Measurements from ENCODE around the gene CDKN1B. TPM values are rescaled to one million over a fixed set of nuclear protein-coding genes. Genes with fewer than 3 reads are reported as not detected.

CDKN1B gene
- total and polyA plus RNA-seq, 2 experiments from 2014 or later, result 9.3 to 27.9 TPM

GRCh38 chr12:12735301-12735700 is 18.1 kb downstream of the CDKN1B start:
- no peak for DNase-seq (ENCODE audit: low spot score)
- H3K27ac ChIP-seq (ENCODE audit: low read depth), result no peak overlapping the region
- Mint-ChIP-seq H3K36me3 (ENCODE audit: low read depth) (no peaks in the 10 kb centered on the region), H3K27me3 (ENCODE audit: insufficient read depth, low read depth, poor library complexity) (peaks cover 3% of the 10 kb centered on the region), H3K4me1 (peaks cover 17% of the 10 kb centered on the region), H3K9me3 (no peaks in the 10 kb centered on the region), H3K4me3 (no peak overlapping the region), H3K27ac (0 out of 2 replicates have a peak overlapping the region, but pooled peaks have one; percentile 16)
- TF ChIP-seq CREB1 (CRISPR knock-in tag; IDR thresholded peaks at IDR 0.05; ENCODE audit: low read depth) (no peak), ZNF114 (CRISPR knock-in tag; IDR thresholded peaks at IDR 0.05) (no peak), ZNF331 (CRISPR knock-in tag; IDR thresholded peaks at IDR 0.05; ENCODE audit: low read depth) (no peak), CTCF (conservative IDR thresholded peaks at IDR 0.05; ENCODE audit: low read depth in 2 of 2) (no peak), ZNF462 (CRISPR knock-in tag; IDR thresholded peaks at IDR 0.05) (no peak), REST (IDR thresholded peaks at IDR 0.05; ENCODE audit: unreplicated experiment) (no peak), STAT1 (IDR thresholded peaks at IDR 0.05; ENCODE audit: unreplicated experiment) (no peak), POLR2AphosphoS5 (IDR thresholded peaks at IDR 0.05; ENCODE audit: low read depth) (no peak), ETS1 (IDR thresholded peaks at IDR 0.05) (no peak), EZH2phosphoT487 (IDR thresholded peaks at IDR 0.05; ENCODE audit: unreplicated experiment) (no peak), NANOG (IDR thresholded peaks at IDR 0.05; ENCODE audit: borderline replicate concordance) (no peak), EZH2 (IDR thresholded peaks at IDR 0.05; ENCODE audit: low read depth, unreplicated experiment) (no peak), JUNB (IDR thresholded peaks at IDR 0.05; ENCODE audit: unreplicated experiment) (no peak)
- no peaks in the 10 kb centered on the region for H3K4me1 ChIP-seq (ENCODE audit: insufficient read depth)
- no peak overlapping the region for H3K4me3 ChIP-seq
- no peak overlapping the region for H3K4me2 ChIP-seq
- ATAC-seq, result peak; percentile 29; the same call in 2 of the 3 replicates
- no peaks in the 10 kb centered on the region for H4K20me1 ChIP-seq (replicated peaks; ENCODE audit: insufficient read depth)
- no peaks in the 10 kb centered on the region for H3K9me2 ChIP-seq (ENCODE audit: insufficient read depth)
- H3F3A ChIP-seq (replicated peaks; ENCODE audit: low read depth), result 0 out of 2 replicates have a peak, but pooled peaks cover 4% of the 10 kb centered on the region
- no peaks in the 10 kb centered on the region for H3K79me2 ChIP-seq (replicated peaks; ENCODE audit: insufficient read depth)
- H2AFZ ChIP-seq, result no peak overlapping the region; the same call in 1 of the 2 replicates
- H3K27me3 ChIP-seq (ENCODE audit: insufficient read depth), result no peaks in the 10 kb centered on the region
- no peaks in the 10 kb centered on the region for H3K36me3 ChIP-seq (ENCODE audit: insufficient read depth)

Measured in GM23338 (cell line).